ENCODE measurements around the gene NPHP4. TPM values are rescaled to one million over a fixed set of nuclear protein-coding genes. Genes with fewer than 3 reads are reported as not detected.

The NPHP4 gene
- polyA plus RNA-seq, 1 of the 3 experiments (the other 2 are of a cell fraction), result 7.0 TPM

DNA sequence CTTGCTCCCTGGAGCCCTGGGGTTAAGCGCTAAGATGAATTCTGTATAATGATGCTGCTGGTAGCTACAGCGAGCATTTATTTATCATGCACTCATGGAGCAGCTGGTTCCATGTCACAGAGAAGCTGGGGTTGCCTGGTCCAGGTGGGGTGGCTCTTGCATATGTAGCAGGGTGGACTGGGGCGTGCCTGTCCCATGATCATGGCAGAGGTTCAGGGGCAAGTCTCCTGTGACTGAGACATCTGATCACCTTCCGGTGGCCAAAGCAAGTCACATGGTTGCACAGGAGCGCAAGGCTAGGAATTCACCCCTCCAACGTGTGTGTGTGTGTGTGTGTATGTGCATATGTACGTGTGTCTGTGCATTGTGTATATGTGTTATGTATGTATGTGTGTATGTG is 37.9 kb upstream of the NPHP4 start:
- TF ChIP-seq, protein P1, sequence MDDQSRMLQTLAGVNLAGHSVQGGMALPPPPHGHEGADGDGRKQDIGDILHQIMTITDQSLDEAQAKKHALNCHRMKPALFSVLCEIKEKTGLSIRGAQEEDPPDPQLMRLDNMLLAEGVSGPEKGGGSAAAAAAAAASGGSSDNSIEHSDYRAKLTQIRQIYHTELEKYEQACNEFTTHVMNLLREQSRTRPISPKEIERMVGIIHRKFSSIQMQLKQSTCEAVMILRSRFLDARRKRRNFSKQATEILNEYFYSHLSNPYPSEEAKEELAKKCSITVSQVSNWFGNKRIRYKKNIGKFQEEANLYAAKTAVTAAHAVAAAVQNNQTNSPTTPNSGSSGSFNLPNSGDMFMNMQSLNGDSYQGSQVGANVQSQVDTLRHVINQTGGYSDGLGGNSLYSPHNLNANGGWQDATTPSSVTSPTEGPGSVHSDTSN (IDR thresholded peaks at IDR 0.05), result no peak
- TF ChIP-seq, protein P2, sequence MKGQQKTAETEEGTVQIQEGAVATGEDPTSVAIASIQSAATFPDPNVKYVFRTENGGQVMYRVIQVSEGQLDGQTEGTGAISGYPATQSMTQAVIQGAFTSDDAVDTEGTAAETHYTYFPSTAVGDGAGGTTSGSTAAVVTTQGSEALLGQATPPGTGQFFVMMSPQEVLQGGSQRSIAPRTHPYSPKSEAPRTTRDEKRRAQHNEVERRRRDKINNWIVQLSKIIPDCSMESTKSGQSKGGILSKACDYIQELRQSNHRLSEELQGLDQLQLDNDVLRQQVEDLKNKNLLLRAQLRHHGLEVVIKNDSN (IDR thresholded peaks at IDR 0.05; ENCODE audit: borderline replicate concordance, low read depth), result no peak
- TF ChIP-seq MEF2A (IDR thresholded peaks at IDR 0.05; ENCODE audit: borderline replicate concordance, low read depth) (no peak), SIN3A (IDR thresholded peaks at IDR 0.05; ENCODE audit: borderline replicate concordance, low read depth, low read length) (no peak)
- H3F3A ChIP-seq (replicated peaks; ENCODE audit: insufficient read depth), result no peaks in the 10 kb centered on the region
- no peak for DNase-seq
- H3K27me3 ChIP-seq (ENCODE audit: insufficient read depth), result no peaks in the 10 kb centered on the region
- H3K36me3 ChIP-seq (replicated peaks in 1 of 2; ENCODE audit: control insufficient read depth in 1 of 2, insufficient read depth in 2 of 2, low read length in 1 of 2), result no peaks in the 10 kb centered on the region
- no peak overlapping the region for H3K4me3 ChIP-seq (ENCODE audit: low read depth in 2 of 2, low read length in 1 of 2)
- peaks cover 0 to 12% of the 10 kb centered on the region in 2 experiments; a peak in 1 of 4 replicates for H3K4me1 ChIP-seq (ENCODE audit: control insufficient read depth in 1 of 2, insufficient read depth in 2 of 2, low read depth in 1 of 2, low read length in 1 of 2)
- no peak overlapping the region for H3K9ac ChIP-seq
- POLR2A ChIA-PET, result no interaction called here
- H3K4me2 ChIP-seq, result no peak overlapping the region
- WGBS (ENCODE audit: low lambda C conversion rate), result 87% methylated on average over 5 of the region's 7 CpGs
- H3K9me2 ChIP-seq, result no peaks in the 10 kb centered on the region
- H3K79me2 ChIP-seq (ENCODE audit: insufficient read depth), result no peaks in the 10 kb centered on the region
- CTCF ChIA-PET, result interaction anchor here (1.0 kb wide), 1 partner anchor 28 kb away, joined by 3 read pairs; no protein-coding TSS in a partner anchor
- H3K9me3 ChIP-seq, result no peaks in the 10 kb centered on the region
- no peak overlapping the region for H2AFZ ChIP-seq (ENCODE audit: low read depth)
- H4K20me1 ChIP-seq (ENCODE audit: insufficient read depth), result no peaks in the 10 kb centered on the region
- no peak overlapping the region for H3K27ac ChIP-seq (ENCODE audit: low read depth in 2 of 2, low read length in 1 of 2)

DNA sequence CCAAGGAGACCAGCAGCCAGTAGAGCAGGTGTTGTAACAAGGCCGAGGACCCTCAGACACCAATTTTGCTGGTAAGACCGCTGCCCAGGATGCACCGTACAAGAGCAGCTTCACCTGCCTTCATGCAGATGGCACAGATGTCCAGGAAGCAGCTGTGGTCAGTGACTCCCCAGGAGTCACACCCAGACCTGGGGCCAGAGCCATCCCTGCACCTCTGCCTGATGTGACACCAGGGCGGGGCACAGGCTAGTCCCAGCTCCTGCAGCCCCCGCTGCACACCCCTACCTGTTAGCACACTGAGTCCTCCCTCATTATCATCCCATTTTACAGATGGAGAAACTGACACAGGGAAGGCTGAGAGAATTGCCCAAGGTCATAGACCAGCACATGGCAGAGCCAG is 37.1 kb upstream of the NPHP4 start:
- no peaks in the 10 kb centered on the region for H3K9me2 ChIP-seq
- no peak for DNase-seq
- no peaks in the 10 kb centered on the region for H3K36me3 ChIP-seq (replicated peaks in 1 of 2; ENCODE audit: control insufficient read depth in 1 of 2, insufficient read depth in 2 of 2, low read length in 1 of 2)
- H3F3A ChIP-seq (replicated peaks; ENCODE audit: insufficient read depth), result no peaks in the 10 kb centered on the region
- ChIA-PET POLR2A (no interaction called here), CTCF (interaction anchor here (0.8 to 1.0 kb wide), 2 partner anchors 13 to 27 kb away, joined by 3 read pairs; no protein-coding TSS in a partner anchor)
- H3K79me2 ChIP-seq (ENCODE audit: insufficient read depth), result no peaks in the 10 kb centered on the region
- H3K4me3 ChIP-seq (ENCODE audit: low read depth in 2 of 2, low read length in 1 of 2), result no peak overlapping the region
- H3K4me1 ChIP-seq (ENCODE audit: control insufficient read depth in 1 of 2, insufficient read depth in 2 of 2, low read depth in 1 of 2, low read length in 1 of 2), result peaks cover 0 to 7% of the 10 kb centered on the region in 2 experiments; a peak in 1 of 4 replicates
- H4K20me1 ChIP-seq (ENCODE audit: insufficient read depth), result no peaks in the 10 kb centered on the region
- H3K27me3 ChIP-seq (ENCODE audit: insufficient read depth), result no peaks in the 10 kb centered on the region
- no peak overlapping the region for H3K9ac ChIP-seq
- no peak for TF ChIP-seq NFIC (IDR thresholded peaks at IDR 0.05; ENCODE audit: borderline replicate concordance)
- TF ChIP-seq FOSL2 (IDR thresholded peaks at IDR 0.05; ENCODE audit: borderline replicate concordance, low read depth), result no peak
- no peak for TF ChIP-seq RFX5 (IDR thresholded peaks at IDR 0.05; ENCODE audit: low read length)
- TF ChIP-seq, protein P3, sequence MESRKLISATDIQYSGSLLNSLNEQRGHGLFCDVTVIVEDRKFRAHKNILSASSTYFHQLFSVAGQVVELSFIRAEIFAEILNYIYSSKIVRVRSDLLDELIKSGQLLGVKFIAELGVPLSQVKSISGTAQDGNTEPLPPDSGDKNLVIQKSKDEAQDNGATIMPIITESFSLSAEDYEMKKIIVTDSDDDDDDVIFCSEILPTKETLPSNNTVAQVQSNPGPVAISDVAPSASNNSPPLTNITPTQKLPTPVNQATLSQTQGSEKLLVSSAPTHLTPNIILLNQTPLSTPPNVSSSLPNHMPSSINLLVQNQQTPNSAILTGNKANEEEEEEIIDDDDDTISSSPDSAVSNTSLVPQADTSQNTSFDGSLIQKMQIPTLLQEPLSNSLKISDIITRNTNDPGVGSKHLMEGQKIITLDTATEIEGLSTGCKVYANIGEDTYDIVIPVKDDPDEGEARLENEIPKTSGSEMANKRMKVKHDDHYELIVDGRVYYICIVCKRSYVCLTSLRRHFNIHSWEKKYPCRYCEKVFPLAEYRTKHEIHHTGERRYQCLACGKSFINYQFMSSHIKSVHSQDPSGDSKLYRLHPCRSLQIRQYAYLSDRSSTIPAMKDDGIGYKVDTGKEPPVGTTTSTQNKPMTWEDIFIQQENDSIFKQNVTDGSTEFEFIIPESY (IDR thresholded peaks at IDR 0.05; ENCODE audit: borderline replicate concordance, low read depth), result no peak
- TF ChIP-seq JUND (IDR thresholded peaks at IDR 0.05), result no peak
- no peak overlapping the region for H3K27ac ChIP-seq (ENCODE audit: low read depth in 2 of 2, low read length in 1 of 2)
- H2AFZ ChIP-seq (ENCODE audit: low read depth), result no peak overlapping the region
- 90% methylated on average over 5 of the region's 5 CpGs for WGBS (ENCODE audit: low lambda C conversion rate)
- H3K4me2 ChIP-seq, result no peak overlapping the region
- H3K9me3 ChIP-seq, result no peaks in the 10 kb centered on the region
